Measurements from ENCODE around the gene ITGAV. TPM values are rescaled to one million over a fixed set of nuclear protein-coding genes. Genes with fewer than 3 reads are reported as not detected.

ITGAV gene
- total RNA-seq: 251 and 350 TPM in 2 replicates

GRCh38 chr2:186589612-186590349, at the start of gene ITGAV:
TSS of gene ITGAV (plus strand) at chr2:186590056. CDS start at chr2:186590339, 283 bp downstream.

Other genes starting within 250 kb of the ITGAV start
- 106 and 125 TPM in 2 replicates for gene ZC3H15, start 103.8 kb upstream of the ITGAV start, total RNA-seq
- gene FAM171B, start 104.0 kb downstream of the ITGAV start, total RNA-seq: 11.4 and 16.6 TPM in 2 replicates

Measured in epithelial cell of umbilical artery (primary cell).